ENCODE results near the gene SYCP2L.

DNA sequence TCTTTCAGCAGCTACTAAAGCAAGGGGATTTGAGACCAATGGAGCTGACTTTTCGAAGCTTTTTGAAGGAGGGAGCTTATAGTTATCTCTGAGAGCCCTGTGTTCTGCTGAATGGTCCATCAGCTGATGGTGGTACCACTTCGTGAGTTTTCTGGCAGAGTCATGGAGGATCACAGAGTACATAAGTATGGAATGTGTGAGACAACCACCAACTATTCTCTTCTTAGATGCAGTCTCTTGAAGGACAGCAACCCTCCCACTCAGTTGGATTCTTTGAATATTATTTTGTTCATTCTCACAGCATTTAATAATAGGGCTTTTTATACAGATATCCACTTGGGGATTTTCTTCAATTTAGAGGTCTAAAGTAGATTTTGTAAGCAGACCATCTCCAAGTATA is 81.9 kb downstream of the SYCP2L start:
- TF ChIP-seq, protein P1, sequence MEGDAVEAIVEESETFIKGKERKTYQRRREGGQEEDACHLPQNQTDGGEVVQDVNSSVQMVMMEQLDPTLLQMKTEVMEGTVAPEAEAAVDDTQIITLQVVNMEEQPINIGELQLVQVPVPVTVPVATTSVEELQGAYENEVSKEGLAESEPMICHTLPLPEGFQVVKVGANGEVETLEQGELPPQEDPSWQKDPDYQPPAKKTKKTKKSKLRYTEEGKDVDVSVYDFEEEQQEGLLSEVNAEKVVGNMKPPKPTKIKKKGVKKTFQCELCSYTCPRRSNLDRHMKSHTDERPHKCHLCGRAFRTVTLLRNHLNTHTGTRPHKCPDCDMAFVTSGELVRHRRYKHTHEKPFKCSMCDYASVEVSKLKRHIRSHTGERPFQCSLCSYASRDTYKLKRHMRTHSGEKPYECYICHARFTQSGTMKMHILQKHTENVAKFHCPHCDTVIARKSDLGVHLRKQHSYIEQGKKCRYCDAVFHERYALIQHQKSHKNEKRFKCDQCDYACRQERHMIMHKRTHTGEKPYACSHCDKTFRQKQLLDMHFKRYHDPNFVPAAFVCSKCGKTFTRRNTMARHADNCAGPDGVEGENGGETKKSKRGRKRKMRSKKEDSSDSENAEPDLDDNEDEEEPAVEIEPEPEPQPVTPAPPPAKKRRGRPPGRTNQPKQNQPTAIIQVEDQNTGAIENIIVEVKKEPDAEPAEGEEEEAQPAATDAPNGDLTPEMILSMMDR (IDR thresholded peaks at IDR 0.05), result no peak
- no peak for TF ChIP-seq EZH2 (IDR thresholded peaks at IDR 0.05; ENCODE audit: borderline replicate concordance, insufficient read depth, low read depth, low read length, poor library complexity, severe bottlenecking)

All from B cell (primary cell).